ENCODE results near the gene GYS1. TPM values are rescaled to one million over a fixed set of nuclear protein-coding genes. Genes with fewer than 3 reads are reported as not detected.
A peak's percentile ranks its signal among the peaks of the same experiment; 100 is the strongest.

Gene GYS1
- total and polyA plus RNA-seq, 10 of the 15 experiments (the other 5 are each of a cell fraction or from before 2014, with no cell fraction given), result 3.7 to 62.0 (median 37.3) TPM

DNA sequence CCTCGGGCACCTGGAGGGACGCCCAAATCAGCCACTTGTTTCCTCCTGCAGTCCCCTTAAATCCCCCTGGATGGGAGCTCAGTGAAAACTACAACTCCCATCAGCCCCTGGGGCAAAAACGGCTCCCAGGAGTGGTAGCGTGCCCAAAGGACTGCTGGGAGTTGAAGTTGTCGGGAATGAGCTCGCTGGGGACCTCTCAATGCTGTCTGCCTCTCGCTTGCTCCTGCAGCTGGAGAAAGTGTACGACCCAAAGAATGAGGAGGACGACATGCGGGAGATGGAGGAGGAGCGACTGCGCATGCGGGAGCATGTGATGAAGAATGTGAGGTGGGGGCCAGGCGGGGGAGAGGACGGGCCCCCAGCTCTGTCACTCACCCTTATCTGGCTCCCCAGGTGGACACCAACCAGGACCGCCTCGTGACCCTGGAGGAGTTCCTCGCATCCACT, 74.3 kb downstream of the GYS1 start:
- Histone ChIP-seq H3K9ac (ENCODE audit: control insufficient read depth, insufficient read depth, low read length) (no peak overlapping the region), H3K27ac (ENCODE audit: control insufficient read depth, insufficient read depth) (no peak overlapping the region), H3K4me2 (ENCODE audit: control insufficient read depth, insufficient read depth) (no peak overlapping the region), H3K79me2 (ENCODE audit: control insufficient read depth, insufficient read depth, low read length) (no peaks in the 10 kb centered on the region), H3K9me3 (replicated peaks; ENCODE audit: control insufficient read depth, insufficient read depth, low read length) (no peaks in the 10 kb centered on the region), H3K27me3 (replicated peaks in 1 of 2; ENCODE audit: control insufficient read depth in 2 of 2, insufficient read depth in 2 of 2, low read length in 1 of 2) (no peaks in the 10 kb centered on the region), H3K36me3 (ENCODE audit: control insufficient read depth in 2 of 2, insufficient read depth in 2 of 2, low read length in 1 of 2) (peaks cover 1 to 12% of the 10 kb centered on the region in 2 experiments; a peak in 3 of 4 replicates), H2AFZ (ENCODE audit: control insufficient read depth, low read depth, low read length) (no peak overlapping the region), H3K4me3 (no peak overlapping the region), H3K4me1 (ENCODE audit: control insufficient read depth, insufficient read depth, low read length) (peaks cover 8% of the 10 kb centered on the region), H4K20me1 (ENCODE audit: control insufficient read depth, insufficient read depth) (no peaks in the 10 kb centered on the region)
- DNase-seq (ENCODE audit: low read depth, low spot score), result no peak
- BruUV-seq (replicated peaks), result no TSS peak
- in situ Hi-C loops (cut with MboI) (no loop called here), intact Hi-C loops (cut with micrococcal nuclease; ENCODE audit: unreplicated experiment) (no loop called here)
- ChIA-PET RAD21 (ENCODE audit: unreplicated experiment) (interaction anchor here (1.1 kb wide), 1 partner anchor 18 kb away, joined by 3 read pairs; no protein-coding TSS in a partner anchor), CTCF (interaction anchor here (0.6 to 2.5 kb wide), 7 partner anchors 14 to 659 kb away, joined by 3 to 6 read pairs (median 3); partner anchors contain the start of gene DHDH), POLR2A (no interaction called here), SMC1A (ENCODE audit: uncharacterized antibody, unreplicated experiment) (no interaction called here)
- ATAC-seq, result peak; percentile 57
- TF ChIP-seq NFIC (IDR thresholded peaks at IDR 0.05; ENCODE audit: low read depth, low read length), result no peak
- peak; percentile 90 for TF ChIP-seq SIX5 (IDR thresholded peaks at IDR 0.05; ENCODE audit: low read depth, low read length, severe bottlenecking)
- peak; percentile 77 for TF ChIP-seq HCFC1 (IDR thresholded peaks at IDR 0.05; ENCODE audit: low read length)
- TF ChIP-seq IKZF1 (conservative IDR thresholded peaks at IDR 0.05), result peak; percentile 36; the same call in 1 of the 2 replicates
- no peak for TF ChIP-seq HDAC2 (IDR thresholded peaks at IDR 0.05)
- TF ChIP-seq, protein P1, sequence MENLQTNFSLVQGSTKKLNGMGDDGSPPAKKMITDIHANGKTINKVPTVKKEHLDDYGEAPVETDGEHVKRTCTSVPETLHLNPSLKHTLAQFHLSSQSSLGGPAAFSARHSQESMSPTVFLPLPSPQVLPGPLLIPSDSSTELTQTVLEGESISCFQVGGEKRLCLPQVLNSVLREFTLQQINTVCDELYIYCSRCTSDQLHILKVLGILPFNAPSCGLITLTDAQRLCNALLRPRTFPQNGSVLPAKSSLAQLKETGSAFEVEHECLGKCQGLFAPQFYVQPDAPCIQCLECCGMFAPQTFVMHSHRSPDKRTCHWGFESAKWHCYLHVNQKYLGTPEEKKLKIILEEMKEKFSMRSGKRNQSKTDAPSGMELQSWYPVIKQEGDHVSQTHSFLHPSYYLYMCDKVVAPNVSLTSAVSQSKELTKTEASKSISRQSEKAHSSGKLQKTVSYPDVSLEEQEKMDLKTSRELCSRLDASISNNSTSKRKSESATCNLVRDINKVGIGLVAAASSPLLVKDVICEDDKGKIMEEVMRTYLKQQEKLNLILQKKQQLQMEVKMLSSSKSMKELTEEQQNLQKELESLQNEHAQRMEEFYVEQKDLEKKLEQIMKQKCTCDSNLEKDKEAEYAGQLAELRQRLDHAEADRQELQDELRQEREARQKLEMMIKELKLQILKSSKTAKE (IDR thresholded peaks at IDR 0.05; ENCODE audit: low read depth, poor library complexity, severe bottlenecking), result no peak
- TF ChIP-seq WRNIP1 (IDR thresholded peaks at IDR 0.05; ENCODE audit: borderline replicate concordance, low read depth, low read length), result no peak
- TF ChIP-seq CREM (IDR thresholded peaks at IDR 0.05; ENCODE audit: low read depth), result peak; percentile 34; the same call in 1 of the 2 replicates
- no peak for FAIRE-seq
- WGBS (ENCODE audit: insufficient coverage, insufficient replicate concordance, low lambda C conversion rate, missing lambda C conversion rate), result 88% methylated on average over 15 of the region's 18 CpGs

Small RNA genes within 50 kb of the gene (microRNA-seq; reads per million reads assigned to microRNA genes)
- gene MIR6798, result not detected

Small RNA genes within 50 kb of the gene (small RNA-seq; reads per million reads assigned to genes)
- gene AC026803.1, result not detected
- gene MIR6798, result 0.12 reads per million

Other genes starting within 250 kb of the GYS1 start
Only the 7 nearest of the 28 such genes appear.
- gene BAX, start 38.4 kb downstream of the GYS1 start, total RNA-seq (2014; rRNA removed), result 114 and 119 TPM in 2 replicates
- gene BAX, start 38.4 kb downstream of the GYS1 start, total RNA-seq (2014; rRNA removed; fragmentation: Illumina TruSeq; extraction: Trizol), result 73.1 and 73.4 TPM in 2 replicates
- 221 and 223 TPM in 2 replicates for gene BAX, start 38.4 kb downstream of the GYS1 start, total RNA-seq (2021)
- gene BAX, start 38.4 kb downstream of the GYS1 start, polyA plus RNA-seq (2011; rRNA removed), result 104 and 163 TPM in 2 replicates
- gene BAX, start 38.4 kb downstream of the GYS1 start, polyA plus RNA-seq (2014; fragmentation: Illumina TruSeq; extraction: Trizol), result 61.4 and 122 TPM in 2 replicates
- gene BAX, start 38.4 kb downstream of the GYS1 start, polyA plus RNA-seq (2014; fragmentation: Nextera tagmentation; extraction: Ambion mirVana), result 10 to 100 TPM in 1 of 2 experiments, 1 to 10 TPM in 1; 7.2 to 15.3 TPM
- 205 and 237 TPM in 2 replicates for gene BAX, start 38.4 kb downstream of the GYS1 start, polyA plus RNA-seq (2014; rRNA removed)
- gene BAX, start 38.4 kb downstream of the GYS1 start, polyA plus RNA-seq (2016; fragmentation: Nextera tagmentation; extraction: Ambion mirVana), result 100 to 1,000 TPM; 152 to 164 TPM
- 1,329 and 1,429 TPM in 2 replicates for gene FTL, start 28.0 kb downstream of the GYS1 start, total RNA-seq (2014; rRNA removed)
- 1,207 and 1,334 TPM in 2 replicates for gene FTL, start 28.0 kb downstream of the GYS1 start, total RNA-seq (2014; rRNA removed; fragmentation: Illumina TruSeq; extraction: Trizol)
- 994 and 1,017 TPM in 2 replicates for gene FTL, start 28.0 kb downstream of the GYS1 start, total RNA-seq (2021)
- gene FTL, start 28.0 kb downstream of the GYS1 start, polyA plus RNA-seq (2011; rRNA removed), result 148 and 364 TPM in 2 replicates
- 1,187 and 1,762 TPM in 2 replicates for gene FTL, start 28.0 kb downstream of the GYS1 start, polyA plus RNA-seq (2014; fragmentation: Illumina TruSeq; extraction: Trizol)
- 1,000 to 10,000 TPM; 5,502 to 8,913 TPM for gene FTL, start 28.0 kb downstream of the GYS1 start, polyA plus RNA-seq (2014; fragmentation: Nextera tagmentation; extraction: Ambion mirVana)
- 1,363 and 1,437 TPM in 2 replicates for gene FTL, start 28.0 kb downstream of the GYS1 start, polyA plus RNA-seq (2014; rRNA removed)
- gene FTL, start 28.0 kb downstream of the GYS1 start, polyA plus RNA-seq (2016; fragmentation: Nextera tagmentation; extraction: Ambion mirVana), result 1,000 to 10,000 TPM; 4,849 to 4,896 TPM
- 195 and 202 TPM in 2 replicates for gene RUVBL2, start 578 bp upstream of the GYS1 start, total RNA-seq (2014; rRNA removed)
- 80.3 and 97.0 TPM in 2 replicates for gene RUVBL2, start 578 bp upstream of the GYS1 start, total RNA-seq (2014; rRNA removed; fragmentation: Illumina TruSeq; extraction: Trizol)
- gene RUVBL2, start 578 bp upstream of the GYS1 start, total RNA-seq (2021), result 134 and 142 TPM in 2 replicates
- gene RUVBL2, start 578 bp upstream of the GYS1 start, polyA plus RNA-seq (2011; rRNA removed), result 58.7 and 117 TPM in 2 replicates
- gene RUVBL2, start 578 bp upstream of the GYS1 start, polyA plus RNA-seq (2014; fragmentation: Illumina TruSeq; extraction: Trizol), result 11.8 and 53.8 TPM in 2 replicates
- gene RUVBL2, start 578 bp upstream of the GYS1 start, polyA plus RNA-seq (2014; fragmentation: Nextera tagmentation; extraction: Ambion mirVana), result 10 to 100 TPM; 33.8 to 70.6 TPM
- gene RUVBL2, start 578 bp upstream of the GYS1 start, polyA plus RNA-seq (2014; rRNA removed), result 142 and 166 TPM in 2 replicates
- gene RUVBL2, start 578 bp upstream of the GYS1 start, polyA plus RNA-seq (2016; fragmentation: Nextera tagmentation; extraction: Ambion mirVana), result 100 to 1,000 TPM; 214 to 224 TPM
- gene LHB, start 23.8 kb upstream of the GYS1 start, total RNA-seq (2014; rRNA removed), result 0.34 TPM in 1 of 2 replicates, not detected in the other
- gene LHB, start 23.8 kb upstream of the GYS1 start, total RNA-seq (2014; rRNA removed; fragmentation: Illumina TruSeq; extraction: Trizol), result not detected in 2 replicates
- gene LHB, start 23.8 kb upstream of the GYS1 start, total RNA-seq (2021), result 0.46 TPM in 1 of 2 replicates, not detected in the other
- gene LHB, start 23.8 kb upstream of the GYS1 start, polyA plus RNA-seq (2011; rRNA removed), result not detected in 2 replicates
- gene LHB, start 23.8 kb upstream of the GYS1 start, polyA plus RNA-seq (2014; fragmentation: Illumina TruSeq; extraction: Trizol), result not detected in 2 replicates
- gene LHB, start 23.8 kb upstream of the GYS1 start, polyA plus RNA-seq (2014; fragmentation: Nextera tagmentation; extraction: Ambion mirVana), result under 1 TPM in 1 of 2 experiments, not detected in 1; 0.20 TPM
- 0.28 TPM in 1 of 2 replicates, not detected in the other for gene LHB, start 23.8 kb upstream of the GYS1 start, polyA plus RNA-seq (2014; rRNA removed)
- gene LHB, start 23.8 kb upstream of the GYS1 start, polyA plus RNA-seq (2016; fragmentation: Nextera tagmentation; extraction: Ambion mirVana), result under 1 TPM; 0.60 to 0.72 TPM
- not detected in 2 replicates for gene CGB3, start 31.0 kb upstream of the GYS1 start, total RNA-seq (2014; rRNA removed)
- not detected in 2 replicates for gene CGB3, start 31.0 kb upstream of the GYS1 start, total RNA-seq (2014; rRNA removed; fragmentation: Illumina TruSeq; extraction: Trizol)
- not detected in 2 replicates for gene CGB3, start 31.0 kb upstream of the GYS1 start, total RNA-seq (2021)
- gene CGB3, start 31.0 kb upstream of the GYS1 start, polyA plus RNA-seq (2011; rRNA removed), result not detected in 2 replicates
- gene CGB3, start 31.0 kb upstream of the GYS1 start, polyA plus RNA-seq (2014; fragmentation: Illumina TruSeq; extraction: Trizol), result not detected in 2 replicates
- not detected for gene CGB3, start 31.0 kb upstream of the GYS1 start, polyA plus RNA-seq (2014; fragmentation: Nextera tagmentation; extraction: Ambion mirVana)
- not detected in 2 replicates for gene CGB3, start 31.0 kb upstream of the GYS1 start, polyA plus RNA-seq (2014; rRNA removed)
- not detected for gene CGB3, start 31.0 kb upstream of the GYS1 start, polyA plus RNA-seq (2016; fragmentation: Nextera tagmentation; extraction: Ambion mirVana)
- gene CGB2, start 38.6 kb upstream of the GYS1 start, total RNA-seq (2014; rRNA removed), result 0.22 TPM in 1 of 2 replicates, not detected in the other
- gene CGB2, start 38.6 kb upstream of the GYS1 start, total RNA-seq (2014; rRNA removed; fragmentation: Illumina TruSeq; extraction: Trizol), result not detected in 2 replicates
- gene CGB2, start 38.6 kb upstream of the GYS1 start, total RNA-seq (2021), result not detected in 2 replicates
- not detected in 2 replicates for gene CGB2, start 38.6 kb upstream of the GYS1 start, polyA plus RNA-seq (2011; rRNA removed)
- not detected in 2 replicates for gene CGB2, start 38.6 kb upstream of the GYS1 start, polyA plus RNA-seq (2014; fragmentation: Illumina TruSeq; extraction: Trizol)
- not detected for gene CGB2, start 38.6 kb upstream of the GYS1 start, polyA plus RNA-seq (2014; fragmentation: Nextera tagmentation; extraction: Ambion mirVana)
- gene CGB2, start 38.6 kb upstream of the GYS1 start, polyA plus RNA-seq (2014; rRNA removed), result 0.11 and 0.20 TPM in 2 replicates
- gene CGB2, start 38.6 kb upstream of the GYS1 start, polyA plus RNA-seq (2016; fragmentation: Nextera tagmentation; extraction: Ambion mirVana), result under 1 TPM in 1 of 2 experiments, not detected in 1; 0.37 TPM
- not detected in 2 replicates for gene CGB1, start 43.6 kb upstream of the GYS1 start, total RNA-seq (2014; rRNA removed)
- not detected in 2 replicates for gene CGB1, start 43.6 kb upstream of the GYS1 start, total RNA-seq (2014; rRNA removed; fragmentation: Illumina TruSeq; extraction: Trizol)
- not detected in 2 replicates for gene CGB1, start 43.6 kb upstream of the GYS1 start, total RNA-seq (2021)
- gene CGB1, start 43.6 kb upstream of the GYS1 start, polyA plus RNA-seq (2011; rRNA removed), result not detected in 2 replicates
- not detected in 2 replicates for gene CGB1, start 43.6 kb upstream of the GYS1 start, polyA plus RNA-seq (2014; fragmentation: Illumina TruSeq; extraction: Trizol)
- gene CGB1, start 43.6 kb upstream of the GYS1 start, polyA plus RNA-seq (2014; fragmentation: Nextera tagmentation; extraction: Ambion mirVana), result not detected
- not detected in 2 replicates for gene CGB1, start 43.6 kb upstream of the GYS1 start, polyA plus RNA-seq (2014; rRNA removed)
- gene CGB1, start 43.6 kb upstream of the GYS1 start, polyA plus RNA-seq (2016; fragmentation: Nextera tagmentation; extraction: Ambion mirVana), result not detected

Data from GM12878 (cell line).